GM10248 (cell line): ENCODE measurements around the gene MTM1.
A peak's percentile ranks its signal among the peaks of the same experiment; 100 is the strongest.

Source experiments
- CTCF ChIA-PET: fragments of 300-600 bp; sonication (Branson Sonifier 250); formaldehyde crosslinking; extraction: SDS; loops from one replicate; lab custom pipeline; 2021; ENCODE audit warnings: antibody characterized with exemption; lab: Yijun Ruan, JAX
- POLR2A ChIA-PET: fragments of 350-650 bp; sonication (Branson Sonifier 250); formaldehyde crosslinking; extraction: SDS; loops from one replicate; lab custom pipeline; 2020; ENCODE audit warnings: antibody characterized with exemption; lab: Yijun Ruan, JAX
- DNase-seq: peaks from one replicate; pipeline ENCODE4 v3.0.0; 2012; ENCODE audit errors: extremely low spot score
- TF ChIP-seq, protein P1 (sequence below): IDR thresholded peaks from 2 replicates; pipeline ENCODE4 v1.5.1; 2012; ENCODE audit warnings: mild to moderate bottlenecking, low read depth; ENCODE audit errors: extremely low read depth, missing control alignments, control extremely low read depth

The MTM1 gene

DNA sequence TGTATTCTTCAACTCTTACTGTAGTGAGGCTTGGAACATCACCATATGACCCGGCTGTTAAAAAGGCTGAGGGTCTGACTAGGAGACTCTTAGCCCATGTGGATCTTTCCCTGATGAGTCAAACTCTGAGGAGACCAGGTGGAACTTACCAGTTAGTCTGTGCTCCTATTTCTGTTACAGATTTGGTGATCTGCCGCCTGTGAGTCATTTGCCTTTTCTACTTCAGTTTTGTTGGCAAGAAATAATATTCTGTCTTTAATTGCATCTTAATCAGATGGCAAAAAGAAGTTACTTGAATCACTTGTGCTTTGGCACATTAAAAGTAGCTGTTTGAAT, 48.4 kb downstream of the MTM1 start:
- DNase-seq, result no peak
- POLR2A ChIA-PET, result no interaction called here

DNA sequence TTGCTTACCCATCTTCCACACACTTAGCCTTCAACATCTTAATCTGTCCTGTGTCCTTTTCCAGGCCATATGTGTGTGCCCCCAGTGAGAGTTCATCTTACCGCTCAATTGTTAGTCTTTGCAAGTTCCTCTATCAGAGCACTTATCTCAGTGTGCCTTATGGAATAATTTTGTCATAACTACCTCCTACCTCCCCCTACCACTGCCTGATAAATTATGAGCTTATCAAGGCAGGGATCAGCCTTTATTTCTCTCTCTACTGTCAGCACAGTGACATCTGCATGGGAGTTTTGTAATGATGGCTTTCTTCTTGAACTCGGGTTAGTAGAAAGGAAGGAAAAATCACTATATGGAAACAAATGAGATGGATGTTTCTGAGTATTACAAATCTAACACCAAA, 53.2 kb downstream of the MTM1 start:
- TF ChIP-seq, protein P1, sequence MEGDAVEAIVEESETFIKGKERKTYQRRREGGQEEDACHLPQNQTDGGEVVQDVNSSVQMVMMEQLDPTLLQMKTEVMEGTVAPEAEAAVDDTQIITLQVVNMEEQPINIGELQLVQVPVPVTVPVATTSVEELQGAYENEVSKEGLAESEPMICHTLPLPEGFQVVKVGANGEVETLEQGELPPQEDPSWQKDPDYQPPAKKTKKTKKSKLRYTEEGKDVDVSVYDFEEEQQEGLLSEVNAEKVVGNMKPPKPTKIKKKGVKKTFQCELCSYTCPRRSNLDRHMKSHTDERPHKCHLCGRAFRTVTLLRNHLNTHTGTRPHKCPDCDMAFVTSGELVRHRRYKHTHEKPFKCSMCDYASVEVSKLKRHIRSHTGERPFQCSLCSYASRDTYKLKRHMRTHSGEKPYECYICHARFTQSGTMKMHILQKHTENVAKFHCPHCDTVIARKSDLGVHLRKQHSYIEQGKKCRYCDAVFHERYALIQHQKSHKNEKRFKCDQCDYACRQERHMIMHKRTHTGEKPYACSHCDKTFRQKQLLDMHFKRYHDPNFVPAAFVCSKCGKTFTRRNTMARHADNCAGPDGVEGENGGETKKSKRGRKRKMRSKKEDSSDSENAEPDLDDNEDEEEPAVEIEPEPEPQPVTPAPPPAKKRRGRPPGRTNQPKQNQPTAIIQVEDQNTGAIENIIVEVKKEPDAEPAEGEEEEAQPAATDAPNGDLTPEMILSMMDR, result no peak
- CTCF ChIA-PET, result interaction anchor here (1.3 kb wide), 1 partner anchor 11 kb away, joined by 3 read pairs; no protein-coding TSS in a partner anchor
- DNase-seq, result no peak
- POLR2A ChIA-PET, result no interaction called here

More for the DNA sequence above, 48.4 kb downstream of the MTM1 start:
- CTCF ChIA-PET, result no interaction called here
- TF ChIP-seq, protein P1, result no peak

DNA sequence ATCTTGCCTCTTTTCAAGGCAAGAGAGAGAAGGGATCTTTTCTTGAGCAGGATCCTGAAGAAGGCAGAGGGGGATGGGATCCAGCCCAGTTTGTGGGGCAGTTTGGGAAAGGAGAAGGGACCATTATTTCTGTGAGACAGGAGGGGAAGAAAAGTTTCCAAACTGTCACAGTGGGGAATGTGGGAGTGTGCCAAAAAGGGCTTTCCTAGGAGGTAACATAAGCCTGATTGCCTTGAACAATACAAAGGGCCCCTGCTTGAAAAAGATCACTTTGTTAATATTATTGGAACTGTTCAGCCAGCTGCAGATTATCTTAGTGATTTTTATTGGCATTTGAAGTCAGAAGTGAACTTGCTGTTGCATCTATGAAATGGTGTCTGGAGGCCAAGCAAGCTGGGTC, 55.2 kb downstream of the MTM1 start:
- ChIA-PET POLR2A (no interaction called here), CTCF (no interaction called here)
- no peak for DNase-seq
- TF ChIP-seq, protein P1, result no peak

DNA sequence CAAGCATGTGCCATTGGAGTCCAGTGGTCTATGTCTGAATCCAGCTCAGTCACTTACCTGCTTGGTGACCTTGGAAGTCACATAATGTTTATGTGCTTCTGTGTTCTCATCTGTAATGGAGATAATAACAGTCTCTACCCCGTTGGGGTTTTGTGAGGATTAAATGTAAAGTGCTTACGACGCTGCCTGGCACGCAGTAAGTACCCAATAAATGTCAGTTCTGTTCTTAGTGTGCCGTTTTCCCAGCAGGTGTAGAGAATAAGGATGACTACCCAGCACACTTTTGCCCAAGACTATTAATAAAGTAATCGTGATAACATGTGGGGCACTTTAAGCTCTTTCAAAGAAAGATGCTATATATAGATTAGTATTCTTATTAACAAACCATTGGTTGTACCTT, 56.7 kb downstream of the MTM1 start:
- TF ChIP-seq, protein P1, result no peak
- POLR2A ChIA-PET, result no interaction called here
- DNase-seq, result no peak
- CTCF ChIA-PET, result no interaction called here

DNA sequence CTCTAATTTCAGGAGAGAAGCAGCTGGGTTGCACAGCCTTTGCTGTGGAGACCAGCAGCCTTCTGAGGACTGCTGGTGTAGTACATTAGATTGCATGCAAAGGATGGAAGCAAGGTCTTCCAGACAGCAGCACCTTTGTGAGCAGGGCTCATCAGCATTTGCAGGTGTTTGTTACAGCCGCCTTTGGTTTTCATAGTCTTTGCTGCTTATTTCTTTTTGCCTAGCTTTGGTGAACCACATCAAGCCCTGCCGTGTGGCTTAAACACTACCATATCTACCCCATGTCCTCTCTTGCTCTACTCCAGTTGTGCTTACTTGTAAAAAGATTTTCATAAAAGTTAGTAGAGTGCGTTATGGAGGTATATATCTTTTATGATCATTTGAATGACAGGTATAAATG, 57.5 kb downstream of the MTM1 start:
- DNase-seq, result no peak
- TF ChIP-seq, protein P1, result no peak
- ChIA-PET POLR2A (no interaction called here), CTCF (no interaction called here)

DNA sequence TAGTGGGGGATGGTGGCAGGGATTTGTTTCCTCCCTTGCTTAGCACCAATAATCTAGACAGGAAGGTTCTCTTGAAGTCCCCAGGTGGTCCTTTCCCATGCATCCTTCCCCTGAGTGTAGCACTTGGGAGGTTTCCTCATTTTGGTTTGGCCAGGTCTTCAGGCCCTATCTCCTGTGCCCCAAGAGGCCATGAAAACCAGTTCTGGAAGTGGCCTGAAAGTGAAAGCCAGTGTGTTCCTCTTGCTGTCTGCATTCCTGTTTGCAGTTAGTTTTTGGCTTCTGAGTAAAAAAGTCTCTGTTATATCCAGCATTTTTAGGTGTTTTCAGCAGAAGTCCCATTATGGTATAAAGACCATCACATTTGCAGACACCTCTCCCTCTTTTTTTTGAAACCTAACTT, 59.5 kb downstream of the MTM1 start:
- TF ChIP-seq, protein P1, result no peak
- CTCF ChIA-PET, result no interaction called here
- no peak for DNase-seq
- POLR2A ChIA-PET, result no interaction called here

DNA sequence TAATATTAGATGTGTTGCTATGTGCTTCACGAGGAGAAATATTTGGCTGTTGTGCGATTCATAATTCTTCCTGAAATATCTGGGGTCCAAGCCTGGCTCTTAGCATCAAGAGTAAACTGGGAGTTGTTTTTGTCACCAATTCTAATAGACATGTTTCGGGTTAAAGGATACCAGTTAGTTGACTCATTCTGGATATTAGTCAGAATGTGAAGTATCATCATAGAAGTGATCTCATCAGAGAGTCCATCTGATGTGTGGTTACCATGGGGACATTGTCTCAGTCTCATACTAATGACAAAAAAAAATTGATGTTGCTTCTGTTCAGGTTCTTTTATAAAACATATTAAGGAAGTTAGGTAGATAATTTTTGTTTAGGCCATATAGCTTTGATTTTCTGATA, 67.5 kb downstream of the MTM1 start:
- ChIA-PET POLR2A (no interaction called here), CTCF (interaction anchor here (0.7 to 1.4 kb wide), 4 partner anchors 9 to 47 kb away, joined by 3 to 4 read pairs (median 4); no protein-coding TSS in a partner anchor)
- DNase-seq, result peak; percentile 26
- TF ChIP-seq, protein P1, result no peak
